ENCODE data around the gene SIX2.

SIX2 gene

DNA sequence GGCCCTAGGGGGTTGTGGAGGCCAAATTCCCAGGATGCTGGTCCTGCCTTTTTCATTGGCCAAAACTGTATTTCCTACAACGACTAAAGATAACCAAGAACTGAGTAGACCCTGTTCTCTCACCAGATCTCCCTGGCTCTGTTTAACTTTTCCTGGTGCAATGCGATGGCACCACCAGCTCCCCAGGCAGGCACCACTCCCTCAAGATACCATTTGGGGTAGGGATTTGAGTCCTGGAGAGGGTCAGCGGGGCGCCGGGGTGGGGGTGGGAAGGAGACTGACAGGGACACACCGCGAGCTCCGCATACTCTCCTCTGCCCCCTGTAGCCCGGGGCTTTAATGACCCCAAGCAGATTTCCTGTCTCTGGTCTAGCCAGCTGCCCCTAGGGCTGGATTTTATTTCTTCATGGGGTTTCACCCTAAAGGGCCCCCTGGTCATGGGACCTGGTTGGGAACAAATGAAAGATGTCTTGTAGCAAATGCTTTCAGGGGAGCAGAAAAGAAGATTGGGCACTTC is 7.3 kb downstream of the SIX2 start:
- no peak for DNase-seq (ENCODE audit: low read depth)

DNA sequence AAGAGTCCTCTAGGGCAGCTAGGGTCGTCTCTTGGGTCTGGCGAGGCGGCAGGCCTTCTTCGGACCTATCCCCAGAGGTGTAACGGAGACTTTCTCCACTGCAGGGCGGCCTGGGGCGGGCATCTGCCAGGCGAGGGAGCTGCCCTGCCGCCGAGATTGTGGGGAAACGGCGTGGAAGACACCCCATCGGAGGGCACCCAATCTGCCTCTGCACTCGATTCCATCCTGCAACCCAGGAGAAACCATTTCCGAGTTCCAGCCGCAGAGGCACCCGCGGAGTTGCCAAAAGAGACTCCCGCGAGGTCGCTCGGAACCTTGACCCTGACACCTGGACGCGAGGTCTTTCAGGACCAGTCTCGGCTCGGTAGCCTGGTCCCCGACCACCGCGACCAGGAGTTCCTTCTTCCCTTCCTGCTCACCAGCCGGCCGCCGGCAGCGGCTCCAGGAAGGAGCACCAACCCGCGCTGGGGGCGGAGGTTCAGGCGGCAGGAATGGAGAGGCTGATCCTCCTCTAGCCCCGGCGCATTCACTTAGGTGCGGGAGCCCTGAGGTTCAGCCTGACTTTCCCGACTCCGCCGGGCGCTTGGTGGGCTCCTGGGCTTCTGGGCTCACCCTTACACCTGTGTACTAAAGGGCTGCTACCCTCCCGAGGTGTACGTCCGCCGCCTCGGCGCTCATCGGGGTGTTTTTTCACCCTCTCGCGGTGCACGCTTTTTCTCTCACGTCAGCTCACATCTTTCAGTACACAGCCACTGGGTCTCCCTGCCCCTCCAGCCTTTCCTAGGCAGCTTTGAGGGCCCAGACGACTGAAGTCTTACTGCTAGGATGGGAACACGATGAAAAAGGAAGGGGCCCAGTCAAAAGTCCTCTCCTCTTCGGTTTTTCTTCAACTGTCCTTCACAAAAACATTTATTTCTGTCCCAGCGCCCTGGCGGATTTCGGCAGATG is 8.1 kb downstream of the SIX2 start:
- DNase-seq (ENCODE audit: low read depth): no peak

DNA sequence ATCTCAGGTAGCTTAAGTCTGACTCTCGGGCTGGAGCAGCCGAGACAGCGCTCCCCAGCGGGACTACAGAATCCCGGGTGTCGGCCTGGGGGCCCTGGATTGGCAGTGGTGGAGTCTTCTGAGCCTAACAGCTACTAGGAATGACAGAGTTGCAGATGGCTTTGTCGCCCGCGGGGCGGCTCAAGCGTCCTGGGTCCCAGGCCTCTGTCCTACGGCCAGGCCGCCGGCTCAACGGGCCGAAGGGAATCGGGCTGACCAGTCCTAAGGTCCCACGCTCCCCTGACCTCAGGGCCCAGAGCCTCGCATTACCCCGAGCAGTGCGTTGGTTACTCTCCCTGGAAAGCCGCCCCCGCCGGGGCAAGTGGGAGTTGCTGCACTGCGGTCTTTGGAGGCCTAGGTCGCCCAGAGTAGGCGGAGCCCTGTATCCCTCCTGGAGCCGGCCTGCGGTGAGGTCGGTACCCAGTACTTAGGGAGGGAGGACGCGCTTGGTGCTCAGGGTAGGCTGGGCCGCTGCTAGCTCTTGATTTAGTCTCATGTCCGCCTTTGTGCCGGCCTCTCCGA is 8.8 kb downstream of the SIX2 start:
- DNase-seq (ENCODE audit: low read depth): no peak

DNA sequence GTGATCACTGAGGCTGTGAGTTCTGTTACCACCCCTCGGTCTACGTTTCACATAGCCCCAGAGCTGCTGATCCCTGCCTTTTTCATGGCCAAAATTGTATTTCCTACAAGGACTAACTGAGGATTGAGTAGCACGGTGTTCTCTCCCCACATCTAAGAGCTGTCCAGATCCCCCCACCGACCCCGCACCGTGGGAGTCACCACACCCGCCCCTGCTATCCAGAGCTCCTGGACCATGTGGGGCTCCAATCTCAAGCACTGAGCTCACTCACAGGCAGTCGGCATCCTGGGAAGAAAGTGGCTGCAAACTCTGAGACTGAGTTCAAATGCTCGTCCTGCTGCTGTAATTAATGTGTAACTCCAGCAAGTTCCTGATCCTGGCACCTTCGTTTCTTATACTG is 9.7 kb downstream of the SIX2 start:
- no peak for DNase-seq (ENCODE audit: low read depth)

DNA sequence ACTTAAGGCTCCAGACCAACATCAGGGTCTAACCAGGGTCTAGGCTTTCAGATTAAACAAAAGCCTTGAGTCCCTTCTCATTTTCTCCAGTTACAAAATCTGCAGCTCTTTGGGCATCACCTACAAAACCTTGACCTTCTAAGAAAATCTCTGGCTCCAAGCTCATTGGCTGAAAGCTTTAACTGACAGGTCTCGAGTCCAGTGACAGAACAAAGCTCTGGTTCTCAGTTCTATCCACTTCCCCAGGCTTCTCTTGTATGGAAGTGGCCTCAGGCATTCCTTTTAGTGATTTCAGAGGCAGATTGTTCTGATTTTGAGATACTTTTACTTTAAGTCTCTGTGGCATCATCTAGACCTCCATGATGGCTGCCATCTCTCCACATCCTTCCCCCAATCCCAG is 11.3 kb downstream of the SIX2 start:
- no peak for DNase-seq (ENCODE audit: low read depth)

DNA sequence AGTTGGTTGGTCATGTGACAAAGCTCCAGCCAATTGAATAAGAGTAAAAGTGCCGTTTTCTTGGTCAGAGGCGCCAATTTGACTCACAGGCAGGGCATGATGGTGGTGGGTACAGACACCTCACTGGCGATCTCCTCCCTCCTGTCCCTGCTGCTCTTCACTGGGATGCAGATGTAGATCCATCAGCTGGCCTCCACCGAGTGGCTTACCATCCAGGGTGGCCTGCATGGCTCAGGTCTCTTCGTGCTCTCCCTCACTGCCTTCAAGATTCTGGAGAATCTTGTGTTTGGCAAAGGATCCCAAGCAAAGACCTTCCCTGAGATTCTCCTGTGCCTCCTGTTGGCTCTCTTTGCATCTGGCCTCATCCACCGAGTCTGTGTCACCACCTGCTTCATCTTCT is 12.9 kb downstream of the SIX2 start:
- DNase-seq (ENCODE audit: low read depth): no peak

DNA sequence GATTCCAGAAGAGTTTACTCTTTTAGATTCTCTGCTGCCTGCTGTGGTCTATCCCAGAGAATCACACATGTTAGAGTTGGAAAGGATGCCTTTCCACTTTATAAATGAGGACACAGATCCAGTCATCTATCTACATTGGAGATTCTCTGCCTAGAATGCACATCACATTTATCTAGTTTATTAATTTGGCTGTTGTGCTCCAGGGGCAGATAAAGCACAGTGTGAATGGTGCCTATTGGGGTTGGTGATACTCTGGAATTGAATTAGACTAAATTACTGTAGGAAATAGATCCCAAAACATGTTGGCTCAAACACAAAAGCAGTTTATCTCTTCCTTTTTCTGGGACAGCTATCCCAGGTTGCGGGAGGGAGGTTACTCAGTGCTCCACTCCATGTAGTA is 14.9 kb downstream of the SIX2 start:
- no peak for DNase-seq (ENCODE audit: low read depth)

DNA sequence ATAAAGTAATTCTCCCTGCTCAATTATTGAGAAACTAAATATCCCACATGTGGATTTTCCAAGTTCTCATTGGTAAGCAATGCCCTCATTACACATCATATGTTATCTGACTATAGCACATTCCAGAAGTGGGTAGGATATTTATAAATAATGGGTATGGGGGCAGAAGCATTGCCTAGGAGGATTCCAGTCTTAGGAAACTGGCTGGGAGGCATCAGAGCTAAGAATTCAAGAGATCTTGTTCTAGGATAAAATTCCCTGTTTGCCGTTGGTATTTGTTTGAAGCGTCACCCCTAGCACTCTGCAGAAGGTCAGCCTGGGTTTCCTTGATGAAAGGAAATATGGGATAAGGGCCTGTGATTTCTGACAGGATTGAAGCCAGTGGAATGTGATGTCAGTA is 20.1 kb downstream of the SIX2 start:
- DNase-seq (ENCODE audit: low read depth): no peak

DNA sequence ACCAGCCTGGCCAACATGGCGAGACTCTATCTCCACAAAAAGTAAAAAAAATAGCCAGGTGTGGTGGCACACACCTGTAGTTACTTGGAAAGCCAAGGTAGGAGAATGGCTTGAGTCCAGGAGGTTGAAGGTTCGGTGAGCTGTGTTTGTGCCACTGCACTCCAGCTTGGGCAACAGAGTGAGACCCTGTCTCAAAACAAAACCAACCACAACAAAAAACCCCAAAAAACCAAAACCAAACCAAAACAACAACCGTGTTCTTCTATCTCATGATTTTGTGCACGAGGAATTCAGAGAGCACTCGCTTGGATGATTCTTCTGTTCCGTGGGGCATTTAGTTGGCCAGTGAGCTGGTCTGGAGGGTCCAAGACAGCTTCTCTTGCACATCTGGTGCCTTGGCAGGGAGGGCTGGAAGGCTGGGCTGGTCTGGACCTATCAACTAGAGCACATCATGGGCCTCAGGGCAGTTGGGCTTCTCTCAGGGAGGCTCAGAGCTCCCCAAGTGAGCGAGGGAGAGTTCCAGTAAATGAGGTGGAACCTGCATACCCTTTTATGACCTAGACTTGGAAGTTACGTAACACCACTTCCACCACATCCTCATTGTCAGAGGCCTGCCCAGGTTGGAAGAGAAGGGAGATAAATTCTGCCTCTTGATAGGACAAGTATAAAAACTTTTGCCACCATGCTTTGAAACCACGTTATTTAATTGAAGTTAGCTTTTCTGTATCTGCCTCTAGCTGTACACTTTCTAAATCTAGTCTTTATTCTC is 25.2 kb downstream of the SIX2 start:
- DNase-seq (ENCODE audit: low read depth): no peak

DNA sequence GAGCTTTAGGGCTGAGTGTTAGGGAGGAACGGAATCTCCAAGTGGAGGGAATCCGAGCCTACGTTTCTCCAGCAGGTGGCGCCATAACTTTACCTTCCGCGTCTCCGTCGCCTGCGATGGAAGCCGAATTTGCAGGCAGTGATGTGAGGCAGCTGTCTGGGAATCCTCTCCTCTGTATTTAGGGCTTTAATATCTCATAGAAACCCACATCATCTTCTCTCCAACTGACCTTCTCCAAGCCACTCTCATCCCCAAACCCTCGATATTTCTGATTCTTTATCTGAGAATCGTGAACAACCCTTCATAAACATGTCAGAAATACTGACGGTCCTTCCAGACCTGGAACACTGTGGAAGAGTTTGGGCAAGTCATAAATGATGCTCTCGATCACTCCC is 27.5 kb downstream of the SIX2 start:
- peak; percentile 79 for DNase-seq (ENCODE audit: low read depth)

DNA sequence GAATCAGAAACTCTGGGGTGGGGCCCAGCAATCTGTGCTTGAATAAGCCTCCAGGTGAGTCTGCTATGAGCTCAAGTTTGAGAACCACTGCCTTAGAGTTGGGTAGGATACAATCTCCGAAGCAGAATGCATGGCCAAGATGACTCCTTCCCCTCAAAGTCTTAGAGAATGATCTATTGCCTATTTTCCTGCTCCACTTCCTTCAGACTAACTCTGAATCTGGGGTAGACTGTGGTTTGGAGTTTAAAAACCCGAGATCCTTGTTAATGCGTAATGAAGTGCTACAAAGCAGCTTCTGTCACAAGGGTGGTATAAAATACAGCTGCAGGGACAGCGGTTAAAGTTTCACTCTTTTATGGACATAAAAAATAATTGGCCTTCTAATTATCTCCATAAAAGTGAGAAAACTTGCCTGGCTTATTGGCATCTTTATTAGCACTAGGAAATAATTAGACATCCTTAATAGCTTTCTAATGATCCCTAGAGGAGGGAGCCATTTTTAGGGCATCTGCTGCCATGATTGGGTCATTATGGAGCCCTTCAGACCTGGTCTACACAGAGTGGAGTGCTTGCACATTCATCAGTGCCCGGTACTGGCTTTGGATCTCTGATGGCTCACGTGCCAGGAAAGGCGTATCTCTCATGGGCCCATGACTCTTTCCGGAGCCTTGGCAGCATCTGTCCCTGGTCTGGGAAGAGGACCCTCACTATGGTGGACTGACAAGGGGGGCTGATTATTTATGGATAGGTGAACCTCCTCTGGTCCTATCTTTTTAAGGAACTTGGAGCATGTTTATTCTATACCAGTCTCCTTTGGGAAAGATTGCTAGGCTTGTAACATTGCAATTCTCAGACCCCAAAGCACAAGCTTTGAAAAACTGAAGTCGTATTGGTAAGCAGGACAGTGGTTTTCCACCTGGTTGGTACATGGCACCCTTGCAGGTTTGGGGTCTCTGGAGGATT is 28.2 kb downstream of the SIX2 start:
- no peak for DNase-seq (ENCODE audit: low read depth)

DNA sequence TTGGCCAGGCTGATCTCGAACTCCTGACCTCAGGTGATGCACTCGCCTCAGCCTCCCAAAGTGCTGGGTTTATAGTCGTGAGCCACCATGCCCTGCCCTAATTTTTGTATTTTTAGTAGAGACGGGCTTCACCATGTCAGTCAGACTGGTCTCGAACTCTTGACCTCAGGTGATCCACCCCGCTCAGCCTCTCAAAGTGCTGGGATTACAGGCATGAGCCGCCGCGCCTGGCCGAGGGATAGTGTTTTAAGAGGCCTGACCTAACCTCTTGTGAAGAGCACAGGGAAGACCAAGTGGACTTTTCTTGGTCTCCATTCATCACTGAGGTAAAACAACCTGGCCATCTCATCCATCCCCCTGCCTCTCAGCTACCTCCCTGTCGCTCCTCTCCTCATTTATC is 29.7 kb downstream of the SIX2 start:
- DNase-seq (ENCODE audit: low read depth): no peak

DNA sequence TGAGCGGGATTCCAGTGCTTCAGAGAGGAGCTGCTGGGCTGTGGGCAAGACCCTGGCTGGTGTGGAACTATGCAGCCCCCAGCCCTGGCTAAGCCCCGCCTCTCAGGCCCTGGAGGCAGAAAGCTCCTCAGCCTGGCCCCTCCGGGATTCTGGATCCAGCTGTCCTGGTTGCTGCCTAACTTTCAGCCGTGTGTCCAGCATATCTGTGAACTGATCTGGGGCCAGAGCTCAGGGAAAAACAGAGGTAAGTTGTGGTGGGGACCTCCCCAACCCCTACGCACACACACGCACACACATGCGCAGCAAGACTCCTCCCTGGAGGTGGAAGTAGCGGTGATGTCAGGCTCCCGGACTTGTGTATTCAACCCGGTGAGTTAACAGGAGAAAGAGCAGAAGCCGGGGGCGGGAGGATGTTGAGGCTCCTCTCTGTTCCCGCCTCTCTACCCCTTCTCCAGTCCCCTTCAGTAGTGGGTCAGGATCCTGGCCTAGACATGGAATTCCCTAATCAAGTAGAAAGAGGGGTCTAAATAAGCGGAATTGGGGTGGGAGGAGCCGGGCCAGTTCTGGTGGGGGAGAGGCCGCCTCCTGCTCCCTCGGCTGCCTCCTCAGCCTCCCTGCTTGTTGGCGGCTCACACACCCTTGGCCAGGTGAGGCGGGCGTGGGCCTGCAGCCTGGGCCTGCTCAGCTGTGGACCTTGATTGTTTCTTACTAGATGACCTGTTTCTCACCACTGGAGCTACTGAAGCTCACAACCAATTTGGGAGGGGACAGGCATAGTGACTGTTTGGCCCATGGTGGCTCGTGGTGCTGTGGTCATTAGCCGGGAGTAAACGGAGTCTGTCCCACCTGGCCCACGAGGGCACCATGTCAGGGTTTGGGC is 33.4 kb downstream of the SIX2 start:
- no peak for DNase-seq (ENCODE audit: low read depth)

DNA sequence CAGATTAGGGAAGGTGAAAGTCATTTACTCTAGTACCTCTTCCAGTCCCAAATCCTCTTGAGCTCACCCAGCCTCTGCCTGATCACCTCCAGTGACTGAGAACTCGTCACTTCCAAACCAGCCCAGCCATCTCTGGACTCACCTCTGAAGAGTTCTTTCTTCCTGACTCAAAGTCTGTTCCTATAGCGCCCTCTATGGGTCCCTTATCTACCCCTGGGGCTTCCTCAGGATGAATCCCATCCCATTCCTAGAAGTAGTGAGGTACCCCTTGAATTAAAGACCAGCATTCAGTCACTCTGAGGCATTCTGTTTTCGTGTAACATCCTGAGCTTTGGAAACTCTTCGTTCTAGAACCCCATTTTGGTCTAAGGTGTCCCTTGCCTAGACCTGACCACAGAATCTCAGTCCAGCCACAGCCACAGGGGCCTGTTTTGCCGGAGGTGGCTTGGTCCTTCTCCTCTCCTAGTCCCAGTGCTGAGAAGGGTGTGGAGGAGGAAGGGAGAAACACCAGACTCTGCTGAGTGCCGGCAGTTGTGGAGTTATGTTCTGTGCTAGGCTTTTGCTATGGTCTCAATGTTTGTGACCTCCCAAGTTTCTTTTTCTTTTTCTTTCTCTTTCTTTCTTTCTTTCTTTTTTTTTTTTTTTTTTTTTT is 35.1 kb downstream of the SIX2 start:
- DNase-seq (ENCODE audit: low read depth): peak; percentile 89

DNA sequence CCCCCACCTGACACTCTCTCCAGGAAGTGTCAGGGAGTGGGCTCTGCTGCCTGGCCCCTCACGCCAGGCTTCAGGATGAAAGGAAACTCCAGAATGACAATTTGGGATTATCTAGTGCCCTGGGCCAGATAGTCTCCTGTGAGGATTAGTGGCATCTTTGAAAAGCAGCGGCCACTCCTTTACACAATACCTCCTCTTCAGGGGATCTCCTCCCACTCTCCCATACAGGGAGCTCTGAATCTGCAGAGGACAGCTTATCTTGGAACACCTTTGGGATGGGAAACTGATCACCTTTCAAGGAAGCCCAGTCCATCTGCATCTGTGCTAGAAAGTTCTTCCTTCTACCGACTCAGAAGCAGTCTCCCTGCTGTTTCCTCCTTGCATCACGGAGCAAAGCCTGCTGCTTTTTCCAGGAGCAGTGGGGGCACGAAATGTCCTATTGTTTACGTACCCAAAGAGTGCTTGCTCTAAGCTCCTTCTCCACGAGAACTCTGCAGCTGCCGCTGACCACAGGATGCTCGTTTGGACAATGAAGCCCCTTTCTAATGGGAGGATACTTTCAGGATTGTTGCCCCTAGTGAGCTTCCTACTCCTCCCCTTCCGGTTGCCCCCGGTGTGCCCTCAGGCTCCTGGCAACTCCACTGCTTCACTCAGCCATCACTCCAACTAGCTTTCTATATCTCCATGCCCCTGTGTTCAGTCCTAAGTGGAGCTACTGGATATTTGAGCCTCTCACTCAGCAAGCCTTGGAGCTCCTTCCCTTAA is 36.3 kb downstream of the SIX2 start:
- no peak for DNase-seq (ENCODE audit: low read depth)

DNA sequence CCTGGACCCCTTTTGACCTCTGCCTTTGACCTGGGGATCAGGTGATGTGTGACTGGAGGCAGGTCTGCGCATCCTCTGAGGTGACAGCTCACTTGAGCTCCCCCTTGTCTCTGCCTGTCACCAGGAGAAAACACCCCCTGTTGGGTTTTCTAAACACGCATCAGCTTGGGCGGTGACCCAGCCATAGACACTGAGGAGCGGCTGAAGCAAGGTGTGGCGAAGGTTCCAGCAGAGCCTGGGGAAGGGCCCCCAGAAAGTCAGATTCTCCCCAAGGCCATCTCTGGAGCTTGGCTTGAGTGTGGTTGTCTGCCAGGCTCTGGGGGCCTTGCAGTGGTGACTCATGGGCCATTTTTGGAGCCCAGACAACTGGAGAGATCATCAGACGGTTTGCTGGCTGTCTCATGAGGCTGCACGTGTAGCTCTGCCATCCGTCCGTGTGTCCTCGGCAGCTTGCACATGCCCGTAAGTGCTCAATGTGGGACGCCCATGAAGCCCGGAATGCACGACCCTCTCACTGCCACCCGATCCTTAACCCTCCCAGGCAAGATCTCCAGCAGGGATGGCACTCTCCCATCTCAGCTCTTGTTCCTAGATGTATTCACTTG is 38.3 kb downstream of the SIX2 start:
- DNase-seq (ENCODE audit: low read depth): peak; percentile 58

DNA sequence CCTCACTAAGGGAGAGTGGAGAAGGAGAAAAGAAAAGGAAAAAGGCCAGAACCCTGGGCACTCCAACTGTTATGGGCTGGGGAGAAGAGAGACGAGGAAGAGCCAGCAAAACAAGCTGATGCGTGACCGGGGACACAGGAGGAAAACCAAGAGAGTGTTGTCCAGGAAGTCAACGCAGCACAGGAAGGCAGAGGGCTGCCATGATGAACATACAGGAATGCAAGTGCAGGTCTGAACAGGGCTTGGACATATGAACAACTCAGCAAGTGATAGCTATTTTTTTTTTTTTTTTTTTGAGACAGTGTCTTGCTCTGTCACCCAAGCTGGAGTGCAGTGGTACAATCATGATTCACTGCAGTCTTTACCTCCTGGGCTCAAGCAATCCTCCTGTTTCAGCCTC is 39.3 kb downstream of the SIX2 start:
- DNase-seq (ENCODE audit: low read depth): no peak

DNA sequence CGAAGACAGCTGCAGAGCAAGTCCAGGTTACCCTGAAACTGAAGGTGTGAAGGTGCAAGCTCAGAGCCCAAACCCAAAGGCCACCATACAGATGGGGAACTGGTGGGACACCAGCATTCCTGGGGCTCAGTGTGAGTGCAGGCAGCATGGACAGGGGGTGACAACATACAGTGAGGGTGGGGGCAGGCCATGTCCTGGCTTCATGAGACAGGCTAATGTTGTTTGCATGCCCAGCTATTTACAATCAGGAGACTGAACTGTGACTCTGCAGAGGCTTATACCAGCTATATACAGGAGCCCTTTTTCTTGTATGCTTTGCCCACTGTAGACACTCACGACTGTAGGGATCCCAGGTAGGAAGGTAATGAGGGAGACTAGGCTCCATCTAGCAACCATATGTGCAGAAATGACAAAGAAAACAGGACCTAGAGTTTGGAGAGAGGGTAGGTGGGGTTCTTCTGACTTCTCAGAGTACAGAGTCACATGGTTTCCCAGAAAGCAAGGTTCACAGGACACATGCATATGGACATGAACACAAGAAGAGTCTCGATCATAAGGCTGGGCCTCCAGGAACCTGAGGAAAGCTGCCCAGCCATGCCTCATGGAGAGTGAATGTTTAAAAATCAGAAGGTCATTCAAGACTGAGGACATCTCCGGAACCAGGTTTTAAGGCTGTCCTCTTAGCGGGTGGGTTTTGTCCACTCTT is 41.4 kb downstream of the SIX2 start:
- no peak for DNase-seq (ENCODE audit: low read depth)
